Gastroesophageal sphincter (tissue), 4 donors: ENCODE data around the gene CACNA2D3. TPM values are rescaled to one million over a fixed set of nuclear protein-coding genes. Genes with fewer than 3 reads are reported as not detected.

ENCODE experiments used
- ATAC-seq: fragments of 150-250 bp; one replicate; pipeline ENCODE4 v1.9.1; 2016; ENCODE audit warnings: mild to moderate bottlenecking, moderate library complexity
- H3K27ac ChIP-seq, 4 donors: fragments of 200-600 bp; sonication (generic) in 3 of 4; 1 replicate in 3 of 4; 2 replicates in 1 of 4; pipeline ENCODE4 v1.5.1; 2016 to 2019
- H3K27me3 ChIP-seq: fragments of 200-600 bp; sonication (generic); one replicate; pipeline ENCODE4 v1.5.1; 2019
- H3K36me3 ChIP-seq, 2 donors: fragments of 200-600 bp; sonication (generic); one replicate each; pipeline ENCODE4 v1.5.1; 2019; ENCODE audit warnings: control low read depth in 1 of 2
- H3K4me1 ChIP-seq, 3 donors: fragments of 200-600 bp; sonication (generic); 1 replicate in 2 of 3; 2 replicates in 1 of 3; pipeline ENCODE4 v1.5.1; 2016 to 2019; ENCODE audit warnings: control low read depth in 2 of 3
- H3K4me3 ChIP-seq, 2 donors: fragments of 200-600 bp; sonication (generic); one replicate each; pipeline ENCODE4 v1.5.1; 2019; ENCODE audit warnings: mild to moderate bottlenecking in 1 of 2, moderate library complexity in 1 of 2
- H3K9me3 ChIP-seq, 3 donors: fragments of 200-600 bp; sonication (generic); one replicate each; pipeline ENCODE4 v1.5.1; 2017 to 2019; ENCODE audit warnings: control low read depth in 2 of 3
- CTCF ChIP-seq, 4 experiments: fragments of 200-600 bp in 2 of 4; fragments of 450-650 bp in 2 of 4; sonication (generic) in 1 of 4; IDR thresholded peaks; one replicate each; pipeline ENCODE4 v1.5.1; 2017 to 2019; ENCODE audit warnings: antibody characterized with exemption in 4 of 4, mild to moderate bottlenecking in 2 of 4, moderate library complexity in 2 of 4
- EP300 ChIP-seq: sonication (generic); formaldehyde crosslinking; IDR thresholded peaks from one replicate; pipeline ENCODE4 v1.6.1; 2017; ENCODE audit warnings: antibody characterized with exemption, mild to moderate bottlenecking
- POLR2A ChIP-seq, 2 donors: fragments of 450-650 bp; IDR thresholded peaks; one replicate each; pipeline ENCODE4 v1.6.1; 2017; ENCODE audit warnings: antibody characterized with exemption in 2 of 2, mild to moderate bottlenecking in 2 of 2, moderate library complexity in 1 of 2
- POLR2AphosphoS5 ChIP-seq: sonication (generic); formaldehyde crosslinking; IDR thresholded peaks from one replicate; pipeline ENCODE4 v1.6.1; 2017; ENCODE audit warnings: antibody characterized with exemption
- WGBS, 2 donors: methylation state at CpG; one replicate each; pipeline ENCODE4 v1.1.5; 2018; ENCODE audit warnings: low coverage in 1 of 2; 5-methylcytosine and 5-hydroxymethylcytosine counted together
- total RNA-seq, 4 donors: library from RNA; depleted of rRNA; stranded (reverse); fragments of >200 nt; gene quantifications; one replicate each; pipeline ENCODE4 v1.1.0, GENCODE V29; 2016

Gene CACNA2D3
- total RNA-seq, 4 donors from 2014 or later: 0.94 to 6.5 (median 3.5) TPM

DNA sequence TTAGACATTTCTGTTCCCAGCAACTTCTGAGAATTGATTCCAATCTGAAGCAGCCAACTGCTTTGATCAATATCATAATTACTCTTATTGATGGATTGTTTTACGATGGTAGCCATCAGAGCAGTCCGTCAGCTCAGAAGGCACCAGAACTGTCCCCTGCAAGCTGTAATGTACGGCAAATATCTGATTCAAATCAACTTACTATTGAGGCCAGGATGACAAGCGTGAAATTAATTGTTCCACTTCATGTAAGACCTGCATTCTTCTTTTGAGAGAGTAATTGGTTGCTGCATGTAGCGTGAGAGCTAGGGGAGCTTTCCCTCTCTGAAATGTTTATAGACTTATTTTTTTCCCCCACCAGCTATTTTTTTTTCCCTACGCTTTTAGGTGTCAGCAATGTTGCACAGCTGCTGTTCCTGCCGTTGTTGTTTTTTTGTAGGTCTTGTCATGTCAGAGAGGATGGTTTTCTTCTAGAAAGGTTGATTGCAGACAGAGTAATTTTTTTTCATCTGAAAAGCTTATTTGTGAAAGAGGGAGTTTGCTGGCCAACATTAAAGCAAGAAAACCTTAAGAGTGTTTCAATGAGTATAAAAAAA, 134.9 kb downstream of the CACNA2D3 start:
- WGBS, 2 donors: 50 to 70% methylated on average over 7 of the region's 7 CpGs
- Histone ChIP-seq H3K9me3 (no peaks in the 10 kb centered on the region), H3K36me3 (no peaks in the 10 kb centered on the region), H3K4me3 (no peak overlapping the region), H3K27ac (no peak overlapping the region), H3K27me3 (no peaks in the 10 kb centered on the region), H3K4me1 (no peaks in the 10 kb centered on the region)
- no peak for ATAC-seq
- TF ChIP-seq CTCF (IDR thresholded peaks at IDR 0.05) (no peak), POLR2A (IDR thresholded peaks at IDR 0.05) (no peak), EP300 (no peak), POLR2AphosphoS5 (no peak)

- H3K9me3 ChIP-seq: no peaks in the 10 kb centered on the region
- no peaks in the 10 kb centered on the region for H3K27me3 ChIP-seq
- H3K4me1 ChIP-seq: no peaks in the 10 kb centered on the region
- no peak overlapping the region for H3K4me3 ChIP-seq
- no peaks in the 10 kb centered on the region for H3K36me3 ChIP-seq
- no peak for TF ChIP-seq EP300
- no peak for TF ChIP-seq POLR2AphosphoS5
- no peak for TF ChIP-seq POLR2A (IDR thresholded peaks at IDR 0.05)
- no peak for TF ChIP-seq CTCF (IDR thresholded peaks at IDR 0.05)
- ATAC-seq: no peak
- WGBS, 2 donors: 33 to 44% methylated on average over 2 of the region's 2 CpGs
- no peak overlapping the region for H3K27ac ChIP-seq
Measured at GRCh38 chr3:54259636-54260035, 137.3 kb downstream of the CACNA2D3 start.

- ATAC-seq: no peak
- TF ChIP-seq POLR2AphosphoS5 (no peak), EP300 (no peak), CTCF (IDR thresholded peaks at IDR 0.05) (no peak), POLR2A (IDR thresholded peaks at IDR 0.05) (no peak)
- Histone ChIP-seq H3K27me3 (no peaks in the 10 kb centered on the region), H3K4me3 (no peak overlapping the region), H3K36me3 (no peaks in the 10 kb centered on the region), H3K4me1 (no peaks in the 10 kb centered on the region), H3K9me3 (no peaks in the 10 kb centered on the region), H3K27ac (no peak overlapping the region)
- 40 to 52% methylated on average over 3 of the region's 3 CpGs for WGBS, 2 donors
Measured at GRCh38 chr3:54261141-54261540, 138.8 kb downstream of the CACNA2D3 start.

GRCh38 chr3:54262541-54262940, 140.2 kb downstream of the CACNA2D3 start:
- TF ChIP-seq CTCF (IDR thresholded peaks at IDR 0.05): no peak
- WGBS, 2 donors: 47 to 71% methylated on average over 3 to 6 of the region's 6 CpGs
- no peak for ATAC-seq

GRCh38 chr3:54262946-54263345, 140.6 kb downstream of the CACNA2D3 start:
- Histone ChIP-seq H3K27ac (no peak overlapping the region), H3K36me3 (no peaks in the 10 kb centered on the region), H3K9me3 (no peaks in the 10 kb centered on the region), H3K27me3 (no peaks in the 10 kb centered on the region), H3K4me1 (no peaks in the 10 kb centered on the region), H3K4me3 (no peak overlapping the region)
- WGBS, 2 donors: 57 to 63% methylated on average over 1 of the region's 1 CpG
- TF ChIP-seq EP300 (no peak), CTCF (IDR thresholded peaks at IDR 0.05) (no peak), POLR2A (IDR thresholded peaks at IDR 0.05) (no peak), POLR2AphosphoS5 (no peak)
- no peak for ATAC-seq

More at GRCh38 chr3:54262541-54262940, 140.2 kb downstream of the CACNA2D3 start:
- no peaks in the 10 kb centered on the region for H3K9me3 ChIP-seq
- H3K27ac ChIP-seq: no peak overlapping the region
- no peak overlapping the region for H3K4me3 ChIP-seq
- H3K4me1 ChIP-seq: no peaks in the 10 kb centered on the region
- H3K27me3 ChIP-seq: no peaks in the 10 kb centered on the region
- no peaks in the 10 kb centered on the region for H3K36me3 ChIP-seq
